H1 (cell line): Measurements from ENCODE around the gene TTLL5. TPM values are rescaled to one million over a fixed set of nuclear protein-coding genes. Genes with fewer than 3 reads are reported as not detected.

Experiments
- CTCF ChIA-PET: fragments of 300-600 bp; sonication (Branson Sonifier 250); formaldehyde crosslinking; loops from one replicate; lab custom pipeline; 2021; ENCODE audit not compliant: partially characterized antibody; lab: Charles Lee
- POLR2A ChIA-PET: fragments of 300-600 bp; sonication (Branson Sonifier 250); formaldehyde crosslinking; loops from one replicate; lab custom pipeline; 2021; ENCODE audit warnings: inconsistent platforms; ENCODE audit not compliant: partially characterized antibody; lab: Charles Lee
- DNase-seq, 2 experiments: peaks; one replicate each; pipeline versions ENCODE4 v3.0.0 to v3.0.0-alpha.2; 2010 to 2022; ENCODE audit warnings: low spot score in 2 of 2, low read depth in 1 of 2, mixed read lengths in 1 of 2
- FAIRE-seq: peaks from 2 replicates; lab custom pipeline; 2011; peaks lifted over from hg19 to GRCh38; lab: Jason Lieb, UNC
- H2AFZ ChIP-seq: 2 replicates; pipeline ENCODE4 v1.8.1; 2012; ENCODE audit warnings: low read length, inconsistent platforms
- H2AK5ac ChIP-seq: 2 replicates; pipeline ENCODE4 v1.6.1; 2013; ENCODE audit warnings: low read depth, low read length
- H2BK120ac ChIP-seq: replicated peaks from 2 replicates; pipeline ENCODE3; 2013; ENCODE audit warnings: low read depth, low read length, inconsistent platforms
- H2BK12ac ChIP-seq: 2 replicates; pipeline ENCODE4 v1.6.1; 2013; ENCODE audit warnings: low read depth, low read length
- H2BK15ac ChIP-seq: 2 replicates; pipeline ENCODE4 v1.6.1; 2013; ENCODE audit warnings: low read length
- H2BK20ac ChIP-seq: 2 replicates; pipeline ENCODE4 v1.6.1; 2013; ENCODE audit warnings: low read length
- H2BK5ac ChIP-seq: 2 replicates; pipeline ENCODE4 v1.6.1; 2013; ENCODE audit warnings: low read depth, low read length
- H3K14ac ChIP-seq: 2 replicates; pipeline ENCODE4 v1.6.1; 2013; ENCODE audit warnings: inconsistent platforms; ENCODE audit not compliant: insufficient read length
- H3K18ac ChIP-seq: 2 replicates; pipeline ENCODE4 v1.6.1; 2013; ENCODE audit warnings: low read length; ENCODE audit errors: extremely low read depth
- H3K23ac ChIP-seq: 2 replicates; pipeline ENCODE4 v1.6.1; 2013; ENCODE audit warnings: inconsistent platforms; ENCODE audit not compliant: insufficient read length
- H3K23me2 ChIP-seq: 2 replicates; pipeline ENCODE4 v1.6.1; 2013; ENCODE audit warnings: low read depth, low read length
- H3K27ac ChIP-seq: 2 replicates; pipeline ENCODE4 v1.6.1; 2011; ENCODE audit warnings: low read depth, low read length, inconsistent platforms
- H3K27me3 ChIP-seq, 4 experiments: replicated peaks in 1 of 4; 1 replicate in 1 of 4; 2 replicates in 3 of 4; pipeline versions ENCODE4 v1.6.1 to v1.8.1; 2011 to 2013; ENCODE audit warnings: low read length in 3 of 4, mild to moderate bottlenecking in 3 of 4, inconsistent platforms in 2 of 4, mixed read lengths in 2 of 4, moderate library complexity in 1 of 4; ENCODE audit not compliant: control insufficient read depth in 3 of 4, insufficient read depth in 3 of 4; ENCODE audit errors: extremely low read depth in 1 of 4
- H3K36me3 ChIP-seq, 4 experiments: 2 replicates each; pipeline versions ENCODE4 v1.6.1 to v1.8.1; 2011 to 2013; ENCODE audit warnings: mild to moderate bottlenecking in 4 of 4, low read length in 3 of 4, moderate library complexity in 2 of 4, control low read depth in 1 of 4, inconsistent platforms in 1 of 4; ENCODE audit not compliant: insufficient read depth in 4 of 4, control insufficient read depth in 2 of 4
- H3K4ac ChIP-seq: replicated peaks from 2 replicates; pipeline ENCODE3; 2013; ENCODE audit warnings: low read length, low read depth, mixed read lengths, inconsistent platforms; ENCODE audit not compliant: insufficient read length
- H3K4me1 ChIP-seq, 4 experiments: replicated peaks in 1 of 4; 1 replicate in 1 of 4; 2 replicates in 3 of 4; pipeline versions ENCODE4 v1.6.1 to v1.8.1; 2011 to 2013; ENCODE audit warnings: low read length in 3 of 4, inconsistent platforms in 2 of 4, mixed read lengths in 1 of 4; ENCODE audit not compliant: insufficient read depth in 4 of 4, control insufficient read depth in 3 of 4
- H3K4me2 ChIP-seq, 2 experiments: 2 replicates each; pipeline versions ENCODE4 v1.6.1 to v1.8.1; 2011 to 2013; ENCODE audit warnings: low read depth in 2 of 2, low read length in 2 of 2, control low read depth in 1 of 2, inconsistent platforms in 1 of 2, mild to moderate bottlenecking in 1 of 2; ENCODE audit not compliant: insufficient read depth in 1 of 2
- H3K4me3 ChIP-seq, 4 experiments: fragments of 200-600, 300-600 bp in 1 of 4; sonication (generic), shearing (Covaris generic), sonication (Bioruptor Twin) in 1 of 4; 2 replicates each; pipeline versions ENCODE4 v1.5.1 to v1.8.1; 2011 to 2016; ENCODE audit warnings: low read length in 4 of 4, low read depth in 3 of 4, control low read depth in 2 of 4, inconsistent platforms in 2 of 4, mild to moderate bottlenecking in 2 of 4, mixed read lengths in 1 of 4, moderate library complexity in 1 of 4; ENCODE audit not compliant: insufficient read depth in 2 of 4; ENCODE audit errors: extremely low read depth in 1 of 4
- H3K56ac ChIP-seq: replicated peaks from 2 replicates; pipeline ENCODE3; 2013; ENCODE audit warnings: low read depth, mild to moderate bottlenecking, mixed read lengths, low read length, inconsistent platforms; ENCODE audit not compliant: insufficient read length
- H3K79me1 ChIP-seq: 2 replicates; pipeline ENCODE4 v1.6.1; 2013; ENCODE audit warnings: low read depth, low read length, control low read depth
- H3K79me2 ChIP-seq, 2 experiments: 2 replicates each; pipeline versions ENCODE4 v1.6.1 to v1.8.1; 2012 to 2013; ENCODE audit warnings: low read length in 2 of 2, mild to moderate bottlenecking in 2 of 2, inconsistent platforms in 1 of 2; ENCODE audit not compliant: insufficient read depth in 2 of 2, control insufficient read depth in 1 of 2
- H3K9ac ChIP-seq, 4 experiments: replicated peaks in 1 of 4; 1 replicate in 1 of 4; 2 replicates in 3 of 4; pipeline versions ENCODE4 v1.6.1 to v1.8.1; 2011 to 2013; ENCODE audit warnings: low read depth in 3 of 4, low read length in 3 of 4, control low read depth in 2 of 4, mild to moderate bottlenecking in 2 of 4, moderate library complexity in 2 of 4, inconsistent platforms in 1 of 4; ENCODE audit errors: extremely low read depth in 1 of 4
- H3K9me3 ChIP-seq, 2 experiments: 2 replicates each; pipeline versions ENCODE4 v1.6.1 to v1.8.1; 2012 to 2013; ENCODE audit warnings: mild to moderate bottlenecking in 2 of 2, moderate library complexity in 2 of 2, control low read depth in 1 of 2, inconsistent platforms in 1 of 2, low read depth in 1 of 2, low read length in 1 of 2, mixed read lengths in 1 of 2; ENCODE audit not compliant: insufficient read depth in 2 of 2
- H4K20me1 ChIP-seq, 2 experiments: replicated peaks in 1 of 2; 2 replicates each; pipeline versions ENCODE3 to v1.8.1; 2011 to 2013; ENCODE audit warnings: inconsistent platforms in 2 of 2, low read length in 2 of 2, mild to moderate bottlenecking in 1 of 2; ENCODE audit not compliant: insufficient read depth in 2 of 2, control insufficient read depth in 1 of 2
- H4K5ac ChIP-seq: 2 replicates; pipeline ENCODE4 v1.6.1; 2013; ENCODE audit warnings: low read length, low read depth, mixed read lengths, inconsistent platforms; ENCODE audit not compliant: insufficient read length
- H4K8ac ChIP-seq: 2 replicates; pipeline ENCODE4 v1.8.0; 2013; ENCODE audit warnings: mild to moderate bottlenecking, moderate library complexity, low read length, inconsistent platforms; ENCODE audit not compliant: insufficient read depth; ENCODE audit errors: extremely low read depth
- H4K91ac ChIP-seq: replicated peaks from 2 replicates; pipeline ENCODE3; 2013; ENCODE audit warnings: low read length, mixed read lengths, inconsistent platforms; ENCODE audit not compliant: insufficient read length
- BCL11A ChIP-seq, 2 experiments: IDR thresholded peaks; one replicate each; pipeline ENCODE4 v1.6.1; 2011; ENCODE audit warnings: low read depth in 2 of 2, low read length in 2 of 2, mild to moderate bottlenecking in 2 of 2
- CHD1 ChIP-seq: IDR thresholded peaks from 2 replicates; pipeline ENCODE4 v1.6.1; 2012; ENCODE audit warnings: low read depth, low read length, improper control_type of control experiment
- MAFK ChIP-seq: IDR thresholded peaks from 2 replicates; pipeline ENCODE4 v1.6.1; 2012; ENCODE audit warnings: low read depth, mild to moderate bottlenecking, improper control_type of control experiment, low read length
- MAX ChIP-seq: IDR thresholded peaks from 2 replicates; pipeline ENCODE4 v1.6.1; 2012; ENCODE audit warnings: inconsistent platforms
- NANOG ChIP-seq: IDR thresholded peaks from 2 replicates; pipeline ENCODE4 v1.6.1; 2011; ENCODE audit warnings: low read length, low read depth, mild to moderate bottlenecking, inconsistent platforms; ENCODE audit not compliant: insufficient read depth, poor library complexity, severe bottlenecking
- RAD21 ChIP-seq, 2 experiments: IDR thresholded peaks in 1 of 2; conservative IDR thresholded peaks in 1 of 2; 2 replicates each; pipeline ENCODE4 v1.6.1; 2011; ENCODE audit warnings: low read depth in 2 of 2, low read length in 2 of 2, improper control_type of control experiment in 1 of 2, inconsistent platforms in 1 of 2, mild to moderate bottlenecking in 1 of 2, moderate library complexity in 1 of 2
- SAP30 ChIP-seq: fragments of 300-600 bp; sonication (generic); IDR thresholded peaks from 2 replicates; pipeline ENCODE4 v1.7.1; 2012; ENCODE audit warnings: low read length, moderate library complexity, mild to moderate bottlenecking, inconsistent platforms; ENCODE audit not compliant: insufficient read depth, insufficient replicate concordance
- WGBS, 2 experiments: shearing (Covaris generic) in 1 of 2; methylation state at CpG; one replicate each; pipeline versions ENCODE4 v1.1.6 to v1.1.7; 2013 to 2015; ENCODE audit warnings: low lambda C conversion rate in 2 of 2, mixed read lengths in 2 of 2, inconsistent platforms in 1 of 2, low coverage in 1 of 2, missing lambda C conversion rate in 1 of 2; ENCODE audit not compliant: insufficient replicate concordance in 2 of 2, insufficient coverage in 1 of 2, insufficient read length in 1 of 2; ENCODE audit errors: extremely low coverage in 1 of 2, missing lambda C conversion rate in 1 of 2; 5-methylcytosine and 5-hydroxymethylcytosine counted together
- polyA plus RNA-seq, 7 experiments: library from polyadenylated mRNA; depleted of rRNA in 3 of 7; stranded (reverse) in 5 of 7; unstranded in 2 of 7; fragments of >200 nt in 5 of 7; fragments of 200-250 nt in 2 of 7; gene quantifications; 1 replicate in 5 of 7; 2 replicates in 1 of 7; 4 replicates in 1 of 7; pipeline versions ENCODE4 v1.2.1 to v1.2.3, GENCODE V29; 2011 to 2013; ENCODE audit warnings: missing spikeins in 2 of 7, mixed read lengths in 2 of 7
- total RNA-seq: library from RNA; stranded (reverse); fragmentation: NEBNext Ultra II Directional; extraction: Animal tissue kit (Norgen Biotek cat#: 25700); gene quantifications from 2 replicates; pipeline ENCODE4 v1.2.1, GENCODE V29; 2021

The TTLL5 gene
- total and polyA plus RNA-seq, 2 of the 8 experiments (the other 6 are each of a cell fraction or from before 2014, with no cell fraction given) = 16.1 to 45.9 TPM

- Histone ChIP-seq H3K23ac (no peak overlapping the region), H4K5ac (no peak overlapping the region), H3K27me3 (no peaks in the 10 kb centered on the region), H2BK12ac (no peak overlapping the region), H3K4ac (no peak overlapping the region), H2AFZ (no peak overlapping the region), H3K27ac (no peak overlapping the region), H3K9ac (no peak overlapping the region), H4K20me1 (no peaks in the 10 kb centered on the region), H3K79me1 (no peaks in the 10 kb centered on the region), H2BK15ac (no peak overlapping the region), H3K4me2 (no peak overlapping the region), H4K91ac (no peak overlapping the region), H4K8ac (no peak overlapping the region), H3K14ac (no peak overlapping the region), H3K23me2 (no peaks in the 10 kb centered on the region), H2AK5ac (no peak overlapping the region), H3K4me3 (no peak overlapping the region), H3K56ac (no peak overlapping the region), H3K9me3 (no peaks in the 10 kb centered on the region), H2BK20ac (no peak overlapping the region), H3K79me2 (no peaks in the 10 kb centered on the region), H2BK5ac (no peak overlapping the region), H3K4me1 (peaks cover 0 to 2% (median 1%) of the 10 kb centered on the region in 4 experiments; a peak in 3 of 7 replicates), H3K18ac (no peak overlapping the region), H2BK120ac (no peak overlapping the region), H3K36me3 (no peaks in the 10 kb centered on the region)
- FAIRE-seq (no peak), DNase-seq (no peak)
- WGBS, 2 experiments = 95% methylated on average over 6 of the region's 6 CpGs; no CpG with 5 or more reads in 1 of the 2 experiments
- TF ChIP-seq NANOG = no peak
- TF ChIP-seq CHD1 = no peak
- no peak for TF ChIP-seq RAD21 (IDR thresholded peaks at IDR 0.05 in 1 of 2, conservative IDR thresholded peaks at IDR 0.05 in 1 of 2; ENCODE audit: low read depth in 2 of 2, low read length in 2 of 2)
- no peak for TF ChIP-seq MAX
- TF ChIP-seq SAP30 = no peak
- TF ChIP-seq MAFK = no peak
- no peak for TF ChIP-seq BCL11A (IDR thresholded peaks at IDR 0.05; ENCODE audit: low read depth in 2 of 2, low read length in 2 of 2)
- ChIA-PET CTCF (interaction anchor here (1.3 to 1.8 kb wide), 3 partner anchors 17 to 53 kb away, joined by 4 to 7 read pairs (median 6); no protein-coding TSS in a partner anchor), POLR2A (interaction anchor here (1.2 kb wide), 1 partner anchor 16 kb away, joined by 4 read pairs; no protein-coding TSS in a partner anchor)
Observed at GRCh38 chr14:75960231-75960630, 299.2 kb downstream of the TTLL5 start.
